GM18526 (cell line): ENCODE measurements around the gene RSPO4.

Experiments used
- POLR2A ChIP-seq: IDR thresholded peaks from 3 replicates; pipeline ENCODE4 v1.6.1; 2011; ENCODE audit not compliant: insufficient read length; ENCODE audit errors: extremely low read depth

Gene RSPO4

GRCh38 chr20:942611-943010 is 59.5 kb downstream of the RSPO4 start:
- no peak for TF ChIP-seq POLR2A

- no peak for TF ChIP-seq POLR2A
Observed at GRCh38 chr20:940926-941325, 61.2 kb downstream of the RSPO4 start.

GRCh38 chr20:939606-940005 is 62.5 kb downstream of the RSPO4 start:
- TF ChIP-seq POLR2A: no peak

GRCh38 chr20:934186-934840 is 67.8 kb downstream of the RSPO4 start:
- no peak for TF ChIP-seq POLR2A

- no peak for TF ChIP-seq POLR2A
Observed at GRCh38 chr20:933029-933428, 69.1 kb downstream of the RSPO4 start.

GRCh38 chr20:931401-931800 is 70.7 kb downstream of the RSPO4 start:
- no peak for TF ChIP-seq POLR2A

- no peak for TF ChIP-seq POLR2A
Observed at GRCh38 chr20:926670-927069, 75.4 kb downstream of the RSPO4 start.

GRCh38 chr20:925516-925915 is 76.6 kb downstream of the RSPO4 start:
- TF ChIP-seq POLR2A: no peak

- no peak for TF ChIP-seq POLR2A
Observed at GRCh38 chr20:924639-925038, 77.5 kb downstream of the RSPO4 start.

GRCh38 chr20:922781-923180 is 79.3 kb downstream of the RSPO4 start:
- TF ChIP-seq POLR2A: no peak

- TF ChIP-seq POLR2A: no peak
Observed at GRCh38 chr20:921068-921467, 81.0 kb downstream of the RSPO4 start.

GRCh38 chr20:920311-920710 is 81.8 kb downstream of the RSPO4 start:
- TF ChIP-seq POLR2A: no peak

GRCh38 chr20:919491-919916 is 82.6 kb downstream of the RSPO4 start:
- TF ChIP-seq POLR2A: no peak

GRCh38 chr20:917416-917815 is 84.7 kb downstream of the RSPO4 start:
- no peak for TF ChIP-seq POLR2A

GRCh38 chr20:916825-917224 is 85.3 kb downstream of the RSPO4 start:
- TF ChIP-seq POLR2A: no peak

GRCh38 chr20:916125-916799 is 85.8 kb downstream of the RSPO4 start, which contains the start of gene ANGPT4:
Gene ANGPT4 (minus strand): TSS chr20:916334. CDS start chr20:916214, 120 bp downstream.
- TF ChIP-seq POLR2A: no peak
